GM23248 (cell line): ENCODE measurements around the gene P3R3URF. TPM values are rescaled to one million over a fixed set of nuclear protein-coding genes. Genes with fewer than 3 reads are reported as not detected.

ENCODE experiments used
- DNase-seq: peaks from one replicate; pipeline ENCODE4 v3.0.0-alpha.2; 2015
- H2AFZ ChIP-seq: fragments of 200-600 bp; sonication (generic); 2 replicates; pipeline ENCODE4 v1.6.1; 2016; ENCODE audit warnings: antibody characterized with exemption
- H3F3A ChIP-seq: fragments of 200-600 bp; sonication (generic); 2 replicates; pipeline ENCODE4 v1.6.1; 2016; ENCODE audit warnings: mild to moderate bottlenecking, antibody characterized with exemption, mixed run types; ENCODE audit not compliant: insufficient read depth
- H3K27ac ChIP-seq: fragments of 200-600 bp; sonication (generic); 2 replicates; pipeline ENCODE4 v1.5.1; 2016; ENCODE audit warnings: mild to moderate bottlenecking
- H3K27me3 ChIP-seq: fragments of 200-600 bp; sonication (generic); replicated peaks from 2 replicates; pipeline ENCODE4 v1.6.1; 2016; ENCODE audit warnings: mild to moderate bottlenecking; ENCODE audit not compliant: insufficient read depth
- H3K36me3 ChIP-seq: fragments of 200-600 bp; sonication (generic); 2 replicates; pipeline ENCODE4 v1.6.1; 2016; ENCODE audit warnings: low read depth, mild to moderate bottlenecking
- H3K4me1 ChIP-seq: fragments of 200-600 bp; sonication (generic); 2 replicates; pipeline ENCODE4 v1.6.1; 2016; ENCODE audit warnings: mild to moderate bottlenecking; ENCODE audit not compliant: insufficient read depth
- H3K4me2 ChIP-seq: fragments of 200-600 bp; sonication (generic); one replicate; pipeline ENCODE4 v1.6.1; 2016; ENCODE audit warnings: mild to moderate bottlenecking; ENCODE audit not compliant: unreplicated experiment
- H3K4me3 ChIP-seq: fragments of 200-600 bp; sonication (generic); 2 replicates; pipeline ENCODE4 v1.5.1; 2016; ENCODE audit warnings: mild to moderate bottlenecking
- H3K79me2 ChIP-seq: fragments of 200-600 bp; sonication (generic); 2 replicates; pipeline ENCODE4 v1.6.1; 2016; ENCODE audit warnings: mild to moderate bottlenecking; ENCODE audit not compliant: insufficient read depth
- H3K9ac ChIP-seq: fragments of 200-600 bp; sonication (generic); 2 replicates; pipeline ENCODE4 v1.6.1; 2016; ENCODE audit warnings: mild to moderate bottlenecking
- H3K9me2 ChIP-seq: fragments of 200-600 bp; sonication (generic); 2 replicates; pipeline ENCODE4 v1.6.1; 2016; ENCODE audit warnings: mixed run types, mild to moderate bottlenecking, moderate library complexity; ENCODE audit not compliant: insufficient read depth
- H3K9me3 ChIP-seq: fragments of 200-600 bp; sonication (generic); one replicate; pipeline ENCODE4 v1.6.1; 2017; ENCODE audit warnings: low read depth
- H4K20me1 ChIP-seq: fragments of 200-600 bp; sonication (generic); 2 replicates; pipeline ENCODE4 v1.6.0; 2016; ENCODE audit not compliant: insufficient read depth
- EZH2 ChIP-seq: fragments of 200-600 bp; sonication (generic); IDR thresholded peaks from 2 replicates; pipeline ENCODE4 v1.6.1; 2018; ENCODE audit warnings: antibody characterized with exemption, mild to moderate bottlenecking; ENCODE audit not compliant: insufficient read depth, poor library complexity, severe bottlenecking
- EZH2phosphoT487 ChIP-seq: fragments of 200-600 bp; sonication (generic); IDR thresholded peaks from 2 replicates; pipeline ENCODE4 v1.6.1; 2018; ENCODE audit warnings: antibody characterized with exemption, moderate library complexity, mild to moderate bottlenecking, low read depth; ENCODE audit not compliant: insufficient read depth
- WGBS, 2 experiments: methylation state at CpG; one replicate each; pipeline ENCODE4 v1.1.6; 2015 to 2017; ENCODE audit warnings: low lambda C conversion rate in 2 of 2, low coverage in 1 of 2; ENCODE audit errors: missing lambda C conversion rate in 2 of 2; 5-methylcytosine and 5-hydroxymethylcytosine counted together
- in situ Hi-C: fragments of 300-500 bp; cut with MboI; formaldehyde crosslinking; loops from 2 replicates; pipeline ENCODE4 v1.15.0; 2020
- polyA plus RNA-seq: library from polyadenylated mRNA; unstranded; fragments of >200 nt; fragmentation: Nextera tagmentation; extraction: Ambion mirVana; gene quantifications from 2 replicates; pipeline ENCODE4 v1.2.1, GENCODE V29; 2016
- total RNA-seq: library from RNA; depleted of rRNA; stranded (reverse); fragments of >200 nt; shearing (Covaris generic); gene quantifications from 2 replicates; pipeline ENCODE4 v1.2.3, GENCODE V29; 2014

P3R3URF gene
- total and polyA plus RNA-seq, 2 experiments from 2014 or later: not detected

- no peaks in the 10 kb centered on the region for H3K36me3 ChIP-seq
- no peaks in the 10 kb centered on the region for H3K9me2 ChIP-seq
- H3K27ac ChIP-seq: no peak overlapping the region
- no peak overlapping the region for H3K4me2 ChIP-seq
- H3F3A ChIP-seq: no peaks in the 10 kb centered on the region
- no peak overlapping the region for H2AFZ ChIP-seq
- H3K4me1 ChIP-seq: peaks cover 23% of the 10 kb centered on the region
- no peaks in the 10 kb centered on the region for H4K20me1 ChIP-seq
- peaks cover 4% of the 10 kb centered on the region; the same call in 1 of the 2 replicates for H3K27me3 ChIP-seq
- no peak for DNase-seq
- H3K9me3 ChIP-seq: no peaks in the 10 kb centered on the region
- no peak for TF ChIP-seq EZH2phosphoT487
- no peak for TF ChIP-seq EZH2
- H3K4me3 ChIP-seq: no peak overlapping the region
- no peaks in the 10 kb centered on the region for H3K79me2 ChIP-seq
- in situ Hi-C loops: no loop called here
- no peak overlapping the region for H3K9ac ChIP-seq
- 91 to 93% methylated on average over 4 of the region's 4 CpGs for WGBS, 2 experiments
Measured at GRCh38 chr1:46172321-46172720, 4.0 kb downstream of the P3R3URF start.

GRCh38 chr1:46171871-46172270 lies 4.4 kb downstream of the P3R3URF start:
- no peaks in the 10 kb centered on the region for H3K79me2 ChIP-seq
- no peaks in the 10 kb centered on the region for H3K9me2 ChIP-seq
- no peak overlapping the region for H3K27ac ChIP-seq
- no peak overlapping the region for H3K9ac ChIP-seq
- in situ Hi-C loops: no loop called here
- DNase-seq: no peak
- no peaks in the 10 kb centered on the region for H3K36me3 ChIP-seq
- H3K4me2 ChIP-seq: no peak overlapping the region
- H3K4me1 ChIP-seq: peaks cover 23% of the 10 kb centered on the region
- H4K20me1 ChIP-seq: no peaks in the 10 kb centered on the region
- H3K4me3 ChIP-seq: no peak overlapping the region
- H2AFZ ChIP-seq: no peak overlapping the region
- H3K9me3 ChIP-seq: no peaks in the 10 kb centered on the region
- H3F3A ChIP-seq: no peaks in the 10 kb centered on the region
- 38 to 45% methylated on average over 6 of the region's 6 CpGs for WGBS, 2 experiments
- TF ChIP-seq EZH2 (no peak), EZH2phosphoT487 (no peak)
- H3K27me3 ChIP-seq: peaks cover 4% of the 10 kb centered on the region; the same call in 1 of the 2 replicates

GRCh38 chr1:46171351-46171750 lies 4.9 kb downstream of the P3R3URF start:
- WGBS, 2 experiments: 79 to 89% methylated on average over 8 of the region's 8 CpGs
- H3K79me2 ChIP-seq: no peaks in the 10 kb centered on the region
- no peak overlapping the region for H2AFZ ChIP-seq
- no peaks in the 10 kb centered on the region for H3K9me2 ChIP-seq
- peaks cover 23% of the 10 kb centered on the region for H3K4me1 ChIP-seq
- H3K9me3 ChIP-seq: no peaks in the 10 kb centered on the region
- H4K20me1 ChIP-seq: no peaks in the 10 kb centered on the region
- no peak overlapping the region for H3K4me3 ChIP-seq
- no peaks in the 10 kb centered on the region for H3K36me3 ChIP-seq
- H3K9ac ChIP-seq: no peak overlapping the region
- H3F3A ChIP-seq: no peaks in the 10 kb centered on the region
- no peak overlapping the region for H3K4me2 ChIP-seq
- TF ChIP-seq EZH2phosphoT487 (no peak), EZH2 (no peak)
- H3K27me3 ChIP-seq: peaks cover 4% of the 10 kb centered on the region; the same call in 1 of the 2 replicates
- H3K27ac ChIP-seq: no peak overlapping the region
- DNase-seq: no peak
- in situ Hi-C loops: no loop called here

GRCh38 chr1:46169811-46170454 lies 6.4 kb downstream of the P3R3URF start:
- Histone ChIP-seq H3K36me3 (no peaks in the 10 kb centered on the region), H3K27me3 (peaks cover 4% of the 10 kb centered on the region; the same call in 1 of the 2 replicates), H3K9me2 (no peaks in the 10 kb centered on the region), H2AFZ (no peak overlapping the region), H3F3A (no peaks in the 10 kb centered on the region), H3K4me1 (peaks cover 17% of the 10 kb centered on the region), H4K20me1 (no peaks in the 10 kb centered on the region), H3K79me2 (no peaks in the 10 kb centered on the region), H3K4me3 (no peak overlapping the region), H3K9ac (no peak overlapping the region), H3K4me2 (no peak overlapping the region), H3K27ac (no peak overlapping the region), H3K9me3 (no peaks in the 10 kb centered on the region)
- in situ Hi-C loops: no loop called here
- 79 to 81% methylated on average over 3 of the region's 3 CpGs for WGBS, 2 experiments
- no peak for TF ChIP-seq EZH2
- TF ChIP-seq EZH2phosphoT487: no peak
- no peak for DNase-seq
